Activated CD8-positive, alpha-beta memory T cell treated with anti-CD3 and anti-CD28 coated beads for 4 hours (primary cell): ENCODE measurements around the gene DCANP1.

Experiments
- DNase-seq, 2 donors: peaks; one replicate each; pipeline ENCODE4 v3.0.0-alpha.2; 2020; ENCODE audit warnings: low read depth in 2 of 2

DCANP1 gene

GRCh38 chr5:135480511-135480910 lies 33.4 kb upstream of the DCANP1 start:
- DNase-seq, result no peak

GRCh38 chr5:135478938-135479337 lies 31.8 kb upstream of the DCANP1 start:
- no peak for DNase-seq

- DNase-seq, result no peak
Measured at GRCh38 chr5:135477613-135478066, 30.5 kb upstream of the DCANP1 start.

- no peak for DNase-seq
Measured at GRCh38 chr5:135476615-135477581, 29.8 kb upstream of the DCANP1 start.

GRCh38 chr5:135473956-135474670 lies 27.0 kb upstream of the DCANP1 start:
- DNase-seq, result no peak

GRCh38 chr5:135472141-135472540 lies 25.0 kb upstream of the DCANP1 start:
- no peak for DNase-seq

GRCh38 chr5:135471726-135472125 lies 24.6 kb upstream of the DCANP1 start:
- DNase-seq, result no peak

- DNase-seq, result no peak
Measured at GRCh38 chr5:135469911-135470310, 22.8 kb upstream of the DCANP1 start.

- no peak for DNase-seq
Measured at GRCh38 chr5:135468541-135468940, 21.4 kb upstream of the DCANP1 start.

GRCh38 chr5:135467871-135468485 lies 20.8 kb upstream of the DCANP1 start:
- DNase-seq, result no peak

GRCh38 chr5:135467051-135467625 lies 20.0 kb upstream of the DCANP1 start:
- DNase-seq, result no peak

GRCh38 chr5:135466178-135467050 lies 19.3 kb upstream of the DCANP1 start:
- DNase-seq, result peak; percentile 15 to 46

GRCh38 chr5:135465391-135466122 lies 18.4 kb upstream of the DCANP1 start:
- DNase-seq, result no peak

- no peak for DNase-seq
Measured at GRCh38 chr5:135462304-135462703, 15.2 kb upstream of the DCANP1 start.

GRCh38 chr5:135461481-135462151 lies 14.5 kb upstream of the DCANP1 start:
- DNase-seq, result no peak

GRCh38 chr5:135460246-135461033 lies 13.3 kb upstream of the DCANP1 start:
- no peak for DNase-seq

GRCh38 chr5:135458921-135459331 lies 11.8 kb upstream of the DCANP1 start:
- no peak for DNase-seq

GRCh38 chr5:135458356-135458755 lies 11.2 kb upstream of the DCANP1 start:
- no peak for DNase-seq
